PC-9 (cell line): ENCODE measurements around the gene PRUNE2.

ENCODE experiments used
- EZH2 ChIP-seq: fragments of 200-600 bp; sonication (generic); IDR thresholded peaks from 2 replicates; pipeline ENCODE4 v1.8.0; 2017; ENCODE audit warnings: antibody characterized with exemption, low read depth
- TF ChIP-seq, protein P1 (sequence below): fragments of 200-600 bp; sonication (generic); conservative IDR thresholded peaks from 2 replicates; pipeline ENCODE4 v1.6.1; 2017; ENCODE audit warnings: mixed run types, antibody characterized with exemption, mild to moderate bottlenecking, moderate library complexity

DNA sequence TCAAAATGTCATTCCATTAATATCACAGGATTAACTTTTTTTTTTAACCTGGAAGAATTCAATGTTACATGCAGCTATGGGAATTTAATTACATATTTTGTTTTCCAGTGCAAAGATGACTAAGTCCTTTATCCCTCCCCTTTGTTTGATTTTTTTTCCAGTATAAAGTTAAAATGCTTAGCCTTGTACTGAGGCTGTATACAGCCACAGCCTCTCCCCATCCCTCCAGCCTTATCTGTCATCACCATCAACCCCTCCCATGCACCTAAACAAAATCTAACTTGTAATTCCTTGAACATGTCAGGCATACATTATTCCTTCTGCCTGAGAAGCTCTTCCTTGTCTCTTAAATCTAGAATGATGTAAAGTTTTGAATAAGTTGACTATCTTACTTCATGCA, 121.0 kb downstream of the PRUNE2 start:
- TF ChIP-seq, protein P1, sequence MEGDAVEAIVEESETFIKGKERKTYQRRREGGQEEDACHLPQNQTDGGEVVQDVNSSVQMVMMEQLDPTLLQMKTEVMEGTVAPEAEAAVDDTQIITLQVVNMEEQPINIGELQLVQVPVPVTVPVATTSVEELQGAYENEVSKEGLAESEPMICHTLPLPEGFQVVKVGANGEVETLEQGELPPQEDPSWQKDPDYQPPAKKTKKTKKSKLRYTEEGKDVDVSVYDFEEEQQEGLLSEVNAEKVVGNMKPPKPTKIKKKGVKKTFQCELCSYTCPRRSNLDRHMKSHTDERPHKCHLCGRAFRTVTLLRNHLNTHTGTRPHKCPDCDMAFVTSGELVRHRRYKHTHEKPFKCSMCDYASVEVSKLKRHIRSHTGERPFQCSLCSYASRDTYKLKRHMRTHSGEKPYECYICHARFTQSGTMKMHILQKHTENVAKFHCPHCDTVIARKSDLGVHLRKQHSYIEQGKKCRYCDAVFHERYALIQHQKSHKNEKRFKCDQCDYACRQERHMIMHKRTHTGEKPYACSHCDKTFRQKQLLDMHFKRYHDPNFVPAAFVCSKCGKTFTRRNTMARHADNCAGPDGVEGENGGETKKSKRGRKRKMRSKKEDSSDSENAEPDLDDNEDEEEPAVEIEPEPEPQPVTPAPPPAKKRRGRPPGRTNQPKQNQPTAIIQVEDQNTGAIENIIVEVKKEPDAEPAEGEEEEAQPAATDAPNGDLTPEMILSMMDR: no peak
- TF ChIP-seq EZH2: no peak
